Upper lobe of left lung (tissue), 4 donors: Measurements from ENCODE around the gene CEACAM18.

Source experiments
- EP300 ChIP-seq, 4 donors: sonication (generic); formaldehyde crosslinking; IDR thresholded peaks; one replicate each; pipeline ENCODE4 v1.5.1; 2017; ENCODE audit warnings: antibody characterized with exemption in 4 of 4, control low read depth in 2 of 4
- POLR2A ChIP-seq, 4 donors: fragments of 450-650 bp; IDR thresholded peaks; one replicate each; pipeline ENCODE4 v1.5.1; 2016 to 2017; ENCODE audit warnings: antibody characterized with exemption in 4 of 4, mild to moderate bottlenecking in 2 of 4

DNA sequence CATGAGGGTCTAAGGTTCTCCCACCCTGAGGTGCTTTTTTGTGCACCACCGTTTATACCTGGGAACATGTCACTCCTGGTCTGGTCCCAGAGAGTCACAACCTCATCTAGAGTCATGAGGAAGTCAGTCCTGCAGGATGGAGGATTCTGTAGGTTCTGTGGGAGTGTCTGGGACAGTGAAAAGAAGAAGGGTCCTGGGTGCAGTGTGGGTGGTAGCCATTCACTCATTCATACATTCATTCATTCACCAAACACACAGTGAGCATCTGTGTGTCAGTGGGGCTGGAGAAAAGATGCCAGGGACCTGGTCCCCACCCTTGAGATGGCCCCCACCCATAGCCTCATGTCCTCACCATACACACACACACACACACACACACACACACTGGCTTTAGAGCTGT, 8.7 kb upstream of the CEACAM18 start:
- TF ChIP-seq POLR2A (IDR thresholded peaks at IDR 0.05) = no peak
- no peak for TF ChIP-seq EP300 (IDR thresholded peaks at IDR 0.05)
